ENCODE results near the gene CCDC27. TPM values are rescaled to one million over a fixed set of nuclear protein-coding genes. Genes with fewer than 3 reads are reported as not detected.
A peak's percentile ranks its signal among the peaks of the same experiment; 100 is the strongest.

CCDC27 gene
- total and polyA plus RNA-seq, 2 of the 13 experiments (the other 11 are each of a cell fraction or from before 2014, with no cell fraction given), result not detected

- TF ChIP-seq ATF7 (IDR thresholded peaks at IDR 0.05) (no peak), ATF7 (CRISPR knock-in tag; IDR thresholded peaks at IDR 0.05) (no peak), TP53 (CRISPR knock-in tag; conservative IDR thresholded peaks at IDR 0.05) (no peak), SMYD3 (CRISPR knock-in tag; IDR thresholded peaks at IDR 0.05) (no peak), FOXP4 (CRISPR knock-in tag; IDR thresholded peaks at IDR 0.05) (no peak), ZMAT3 (CRISPR knock-in tag; conservative IDR thresholded peaks at IDR 0.05) (0 out of 2 replicates have a peak, but pooled peaks have one; percentile 68), NCOA5 (CRISPR knock-in tag; IDR thresholded peaks at IDR 0.05) (no peak), BORCS8-MEF2B (CRISPR knock-in tag; IDR thresholded peaks at IDR 0.05) (peak; percentile 72; the same call in 1 of the 2 replicates), REPIN1 (CRISPR knock-in tag; IDR thresholded peaks at IDR 0.05; ENCODE audit: borderline replicate concordance, low read depth) (no peak), FIP1L1 (IDR thresholded peaks at IDR 0.05; ENCODE audit: borderline replicate concordance, insufficient read depth, low read depth, low read length) (no peak), NR1H2 (CRISPR knock-in tag; IDR thresholded peaks at IDR 0.05; ENCODE audit: borderline replicate concordance, low read depth) (0 out of 2 replicates have a peak, but pooled peaks have one; percentile 38), ZNF503 (CRISPR knock-in tag; IDR thresholded peaks at IDR 0.05) (no peak), ZKSCAN5 (CRISPR knock-in tag; IDR thresholded peaks at IDR 0.05) (no peak), ATAD3A (CRISPR knock-in tag; IDR thresholded peaks at IDR 0.05) (no peak), ZNF281 (CRISPR knock-in tag; IDR thresholded peaks at IDR 0.05; ENCODE audit: borderline replicate concordance) (no peak), ZBTB39 (CRISPR knock-in tag; IDR thresholded peaks at IDR 0.05) (peak; percentile 46; the same call in 1 of the 2 replicates), ESRRA (CRISPR knock-in tag; IDR thresholded peaks at IDR 0.05; ENCODE audit: low read depth) (peak; percentile 30; the same call in 1 of the 2 replicates), NONO (IDR thresholded peaks at IDR 0.05) (no peak), NONO (CRISPR knock-in tag; conservative IDR thresholded peaks at IDR 0.05) (no peak)
Observed at GRCh38 chr1:3717715-3718601, 34.3 kb upstream of the CCDC27 start (continued).
